Epithelial cell of esophagus (primary cell): Measurements from ENCODE around the gene PFKP.

Source experiments
- DNase-seq: peaks from one replicate; pipeline ENCODE4 v3.0.0; 2010; ENCODE audit warnings: low read depth
- H3K4me3 ChIP-seq: 2 replicates; pipeline ENCODE4 v1.5.1; 2011; ENCODE audit warnings: mild to moderate bottlenecking, low read length, control low read depth
- CTCF ChIP-seq: IDR thresholded peaks from 2 replicates; pipeline ENCODE4 v1.5.1; 2011; ENCODE audit warnings: low read depth, mild to moderate bottlenecking, low read length, control low read depth, inconsistent platforms; ENCODE audit not compliant: insufficient read depth; ENCODE audit errors: missing control alignments

PFKP gene

DNA sequence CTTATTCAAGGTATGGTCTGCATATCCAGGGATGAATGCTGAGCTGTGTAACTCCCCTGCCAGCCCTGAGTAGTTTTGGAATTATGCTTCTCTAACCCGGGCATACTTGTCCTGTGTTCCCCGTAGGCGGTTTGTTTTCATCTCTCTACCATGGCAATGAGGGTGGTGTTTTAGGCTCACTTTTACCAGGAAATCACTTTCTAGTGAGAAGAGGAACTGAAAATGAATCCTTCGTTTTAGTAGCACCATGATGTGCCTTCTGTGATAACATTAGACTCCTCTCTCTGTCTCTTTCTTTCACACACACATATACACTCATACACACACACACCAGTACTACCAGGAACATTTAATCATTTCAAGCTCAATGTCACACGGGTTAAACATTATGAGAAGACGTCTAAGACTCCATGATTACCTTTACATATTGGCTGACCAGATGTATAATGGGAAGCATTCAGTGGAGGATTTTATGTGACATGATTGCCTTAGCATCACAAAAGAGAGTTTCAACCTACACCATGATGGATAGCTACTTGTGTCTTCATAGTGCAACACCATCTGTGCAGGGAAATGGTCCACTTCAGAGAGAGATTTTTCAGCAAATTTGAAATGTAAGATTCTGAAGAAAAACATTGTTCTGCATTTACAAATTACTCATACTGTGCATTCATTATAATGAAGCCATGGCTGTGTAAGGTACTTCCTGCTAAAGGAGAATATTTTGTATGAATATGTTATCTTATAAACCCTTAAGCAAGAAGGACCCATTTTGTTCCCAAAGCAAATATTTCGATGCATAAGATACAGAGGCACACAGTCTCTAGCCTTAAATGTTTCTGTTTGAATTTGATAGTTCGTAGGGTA, 31.0 kb upstream of the PFKP start:
- DNase-seq, result no peak
- no peak overlapping the region for H3K4me3 ChIP-seq
- TF ChIP-seq CTCF, result no peak

GRCh38 chr10:3037182-3037581, 30.2 kb upstream of the PFKP start:
- no peak for DNase-seq
- TF ChIP-seq CTCF, result no peak
- no peak overlapping the region for H3K4me3 ChIP-seq

DNA sequence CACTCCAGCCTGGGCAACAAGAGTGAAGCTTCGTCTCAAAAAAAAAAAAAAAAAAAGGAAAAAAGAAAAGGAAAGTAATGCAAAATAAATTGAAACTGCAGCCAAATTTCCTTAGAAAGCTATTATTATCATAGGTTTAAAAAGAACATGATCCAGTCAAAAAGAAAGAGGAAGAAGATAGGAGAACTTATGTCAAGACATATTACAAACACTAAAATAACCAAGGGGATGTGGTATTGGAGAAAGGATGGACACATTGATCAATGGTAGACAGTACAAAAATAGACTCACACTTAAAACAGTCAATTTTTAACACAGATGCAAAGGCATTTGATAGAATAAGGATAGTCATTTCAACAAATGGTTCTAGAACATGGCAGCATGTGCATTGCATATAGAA, 27.3 kb upstream of the PFKP start:
- no peak for DNase-seq

DNA sequence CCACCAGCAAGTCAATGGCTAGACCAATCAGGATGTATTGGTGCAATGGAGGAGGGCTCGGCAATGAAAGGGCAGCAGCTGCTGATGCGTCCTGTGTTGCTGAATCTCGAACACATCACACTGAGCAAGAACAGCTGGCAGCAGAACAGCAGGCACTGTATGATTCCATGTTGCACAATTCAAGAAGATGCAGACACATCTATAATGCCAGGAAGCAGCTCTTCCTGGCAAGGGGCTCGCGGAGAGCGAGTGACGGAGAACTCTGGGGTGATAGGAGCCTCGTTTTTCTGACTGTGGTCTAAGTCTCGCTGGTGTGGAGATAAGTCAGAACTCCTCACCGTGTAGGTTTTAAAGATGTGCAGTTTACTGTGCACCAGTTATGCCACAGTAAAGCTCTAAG, 24.8 kb upstream of the PFKP start:
- H3K4me3 ChIP-seq, result no peak overlapping the region
- TF ChIP-seq CTCF, result no peak
- DNase-seq, result no peak

More for the DNA sequence above, 27.3 kb upstream of the PFKP start:
- H3K4me3 ChIP-seq, result no peak overlapping the region
- TF ChIP-seq CTCF, result no peak

DNA sequence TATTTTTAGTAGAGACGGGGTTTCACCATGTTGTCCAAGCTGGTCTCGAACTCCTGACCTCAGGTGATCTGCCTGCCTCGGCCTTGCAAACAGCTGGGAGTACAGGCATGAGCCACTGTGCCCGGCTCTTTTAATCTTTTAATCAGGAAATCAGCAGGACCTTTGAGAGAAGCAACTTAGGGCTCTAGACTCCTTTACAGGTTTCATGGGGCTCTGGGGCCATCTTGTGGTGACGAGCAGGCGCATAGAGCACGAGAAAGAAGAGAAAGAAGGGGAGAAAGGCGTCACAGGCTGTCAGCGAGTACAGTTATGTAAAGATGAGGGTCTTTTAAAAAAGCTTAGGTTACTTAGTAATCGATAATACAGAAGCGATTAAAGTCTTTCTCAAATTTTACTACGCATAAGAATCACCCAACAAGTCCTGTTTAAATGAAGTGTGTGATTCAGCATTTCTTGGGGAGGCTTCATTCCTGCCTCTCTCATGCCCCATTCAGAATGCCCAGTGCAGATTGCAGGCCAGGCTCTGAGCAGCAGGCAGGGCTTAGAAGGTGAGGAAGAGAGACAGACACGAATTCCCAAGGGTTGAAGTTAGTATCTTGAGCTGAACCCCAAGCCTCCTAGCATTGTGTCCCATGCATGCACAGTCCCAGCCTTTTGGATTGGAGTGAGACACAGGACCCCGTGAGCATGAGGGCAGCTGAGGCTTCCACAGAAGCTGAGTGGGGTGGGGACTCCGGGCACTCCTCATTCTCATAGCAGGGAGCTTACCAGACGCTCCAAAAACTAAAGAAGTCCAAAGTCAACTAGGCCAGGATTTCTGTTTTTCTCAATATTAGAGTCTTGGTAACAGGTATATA, 23.6 kb upstream of the PFKP start:
- TF ChIP-seq CTCF, result peak; percentile 85
- DNase-seq, result peak; percentile 75
- no peak overlapping the region for H3K4me3 ChIP-seq

- H3K4me3 ChIP-seq, result no peak overlapping the region
- TF ChIP-seq CTCF, result no peak
- peak; percentile 69 for DNase-seq
These were observed 21.7 kb upstream of the PFKP start for GRCh38 chr10:3045471-3046209.
